GM19238 (cell line): ENCODE results near the gene NKD1.

Experiments used
- DNase-seq: peaks from one replicate; pipeline ENCODE4 v3.0.0; 2011; ENCODE audit warnings: low spot score; ENCODE audit not compliant: insufficient read length

NKD1 gene

DNA sequence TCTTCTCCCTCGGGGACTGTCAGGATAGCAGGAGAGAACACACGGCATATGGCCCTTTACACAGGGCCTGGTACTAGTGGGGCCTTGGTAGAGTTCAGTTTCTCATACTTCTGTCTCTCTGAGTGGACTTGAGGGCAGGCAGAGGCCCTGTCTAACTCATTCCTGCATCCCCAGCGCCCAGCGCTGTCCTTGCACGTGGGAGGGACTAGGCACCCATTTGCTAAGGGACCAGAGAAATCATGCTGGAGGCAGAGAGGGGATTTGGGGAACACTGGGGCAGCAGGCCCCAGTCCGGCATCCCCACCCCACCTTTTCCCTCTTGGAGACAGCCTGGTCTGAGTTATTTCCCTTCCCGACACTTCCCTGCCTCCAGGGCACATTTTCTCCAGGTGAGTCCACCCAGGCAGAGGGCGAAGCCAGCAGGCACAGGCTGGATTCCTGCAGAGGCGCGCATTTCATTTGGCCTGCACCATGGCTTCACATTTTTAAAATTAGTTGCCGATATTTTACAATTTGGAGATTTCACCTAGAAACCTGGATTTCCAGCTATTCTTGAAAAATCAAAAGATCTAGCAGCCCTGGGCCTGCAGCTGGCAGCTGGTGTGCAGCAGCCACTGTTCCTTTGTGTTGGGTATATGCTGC, 9.7 kb upstream of the NKD1 start:
- DNase-seq: no peak

DNA sequence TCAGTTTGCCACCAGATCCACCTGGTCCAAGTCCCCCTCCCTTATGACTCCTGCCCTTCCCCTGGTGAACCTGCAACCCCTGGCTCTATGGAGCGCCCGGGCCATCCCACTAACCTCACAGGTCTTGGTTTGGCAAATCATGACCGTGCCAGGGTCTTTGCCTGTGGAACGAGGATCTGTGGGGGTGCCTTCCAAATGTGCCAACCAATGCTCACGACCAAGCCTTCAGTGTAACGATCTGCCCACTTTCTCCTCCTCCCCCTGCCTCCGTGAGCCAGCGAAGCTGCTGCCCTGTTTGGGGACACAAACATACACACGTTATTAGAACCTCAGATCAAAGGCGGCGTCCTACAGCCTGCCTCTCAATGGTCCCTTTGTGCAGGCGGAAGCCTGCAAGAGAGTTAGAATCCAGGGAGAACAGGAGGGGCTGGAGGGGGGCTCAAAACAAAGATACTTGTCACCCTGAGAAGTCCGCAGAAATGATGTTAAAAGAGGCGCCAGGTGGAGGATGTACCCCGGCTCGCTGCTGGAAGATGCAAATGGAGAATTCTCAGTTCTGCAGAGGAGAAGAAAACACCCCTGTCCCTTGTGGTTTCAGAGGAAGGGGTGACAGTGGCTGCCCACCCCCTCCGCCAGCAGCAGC, 9.0 kb upstream of the NKD1 start:
- no peak for DNase-seq

DNA sequence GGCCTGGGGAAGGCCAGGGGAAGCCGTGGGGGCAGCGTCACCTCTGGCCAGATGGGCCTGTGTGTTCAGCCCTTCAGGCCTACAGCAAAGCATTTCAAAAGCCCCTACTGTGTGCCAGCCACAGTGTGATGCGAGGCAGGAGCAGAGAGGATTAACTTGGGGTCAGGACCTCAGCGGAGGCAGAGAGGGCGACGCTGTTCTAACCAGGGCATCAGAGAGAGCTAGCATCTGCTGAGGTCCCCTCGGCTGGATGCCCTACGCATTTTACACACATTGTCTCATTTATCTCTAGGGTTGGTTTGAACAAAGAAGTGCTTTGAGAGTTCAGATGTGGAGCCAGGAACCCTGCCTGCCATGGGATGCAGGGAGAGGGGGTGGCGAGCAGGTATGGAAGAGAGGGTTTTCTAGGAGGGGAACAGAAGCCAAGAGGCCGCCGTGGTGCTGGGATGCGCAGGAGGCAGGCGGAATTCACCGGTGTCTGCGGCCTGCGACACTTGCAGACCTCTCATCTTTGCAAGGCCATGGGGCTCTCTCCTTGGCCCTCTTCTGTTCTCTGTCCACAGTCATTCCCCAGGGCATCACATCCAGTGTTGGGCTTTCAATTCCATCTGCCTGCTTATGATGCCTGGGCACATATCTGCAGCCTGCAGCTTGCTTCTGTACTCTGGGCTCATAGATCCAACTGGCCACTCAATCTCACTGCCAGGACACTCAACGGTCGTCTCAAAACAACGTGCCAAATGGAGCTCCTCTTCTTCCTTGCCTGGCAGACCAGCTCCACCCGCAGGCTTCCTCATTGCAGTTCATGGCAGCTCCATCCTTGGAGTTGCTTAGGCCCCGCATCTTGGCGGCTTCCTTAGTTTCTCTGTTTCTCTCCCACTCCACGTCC, 8.1 kb upstream of the NKD1 start:
- no peak for DNase-seq

DNA sequence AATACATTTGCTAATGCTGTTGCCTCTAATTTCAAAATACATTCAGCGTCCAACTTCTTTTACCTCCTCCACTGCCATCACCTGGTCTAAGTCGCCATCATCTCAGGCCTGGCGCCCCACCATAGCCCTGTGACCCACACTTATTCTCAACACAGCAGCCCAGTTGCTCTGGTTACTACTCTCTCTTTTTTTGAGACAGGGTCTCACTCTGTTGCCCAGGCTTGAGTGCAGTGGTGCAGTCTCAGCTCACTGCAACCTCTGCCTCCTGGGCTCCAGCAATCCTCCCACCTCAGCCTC, 7.5 kb upstream of the NKD1 start:
- DNase-seq: no peak

DNA sequence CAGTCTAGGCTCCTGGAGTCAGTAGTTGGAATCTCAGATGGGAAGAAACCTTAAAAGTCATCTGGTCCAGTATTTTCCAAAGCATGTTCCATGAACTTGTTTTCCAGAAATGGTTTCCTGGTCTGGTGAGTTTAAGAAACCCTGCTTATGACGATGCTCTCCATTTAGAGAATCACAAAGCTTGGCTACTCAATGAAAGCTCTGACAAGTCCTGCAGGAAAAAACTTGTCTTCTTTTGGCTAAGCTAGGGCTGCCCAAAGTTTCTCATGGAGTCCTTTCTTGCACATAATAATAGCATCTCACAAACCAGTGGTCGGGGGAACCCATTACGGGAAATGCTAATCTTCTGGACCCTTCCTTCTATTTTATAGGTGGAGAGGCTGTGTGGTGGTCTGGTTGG, 5.5 kb upstream of the NKD1 start:
- DNase-seq: no peak

DNA sequence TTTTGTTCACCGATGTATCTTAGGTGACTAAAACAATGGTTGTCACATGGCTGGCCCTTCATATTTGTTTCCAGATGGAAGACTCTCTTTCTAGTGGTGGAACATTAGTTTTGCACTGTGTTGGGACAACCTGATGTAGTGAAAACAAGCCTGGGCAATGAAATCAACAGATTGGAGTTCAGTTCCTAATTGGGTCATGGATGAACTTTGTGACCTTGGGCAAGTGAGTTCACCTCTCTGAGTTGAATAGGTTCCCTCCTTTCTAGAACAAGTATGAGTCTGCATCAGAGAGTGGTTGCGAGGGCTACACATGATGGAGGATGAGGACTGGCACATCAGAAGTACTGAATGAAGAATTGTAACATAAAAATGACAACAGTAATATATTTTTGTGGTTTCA, 2.1 kb upstream of the NKD1 start:
- no peak for DNase-seq

DNA sequence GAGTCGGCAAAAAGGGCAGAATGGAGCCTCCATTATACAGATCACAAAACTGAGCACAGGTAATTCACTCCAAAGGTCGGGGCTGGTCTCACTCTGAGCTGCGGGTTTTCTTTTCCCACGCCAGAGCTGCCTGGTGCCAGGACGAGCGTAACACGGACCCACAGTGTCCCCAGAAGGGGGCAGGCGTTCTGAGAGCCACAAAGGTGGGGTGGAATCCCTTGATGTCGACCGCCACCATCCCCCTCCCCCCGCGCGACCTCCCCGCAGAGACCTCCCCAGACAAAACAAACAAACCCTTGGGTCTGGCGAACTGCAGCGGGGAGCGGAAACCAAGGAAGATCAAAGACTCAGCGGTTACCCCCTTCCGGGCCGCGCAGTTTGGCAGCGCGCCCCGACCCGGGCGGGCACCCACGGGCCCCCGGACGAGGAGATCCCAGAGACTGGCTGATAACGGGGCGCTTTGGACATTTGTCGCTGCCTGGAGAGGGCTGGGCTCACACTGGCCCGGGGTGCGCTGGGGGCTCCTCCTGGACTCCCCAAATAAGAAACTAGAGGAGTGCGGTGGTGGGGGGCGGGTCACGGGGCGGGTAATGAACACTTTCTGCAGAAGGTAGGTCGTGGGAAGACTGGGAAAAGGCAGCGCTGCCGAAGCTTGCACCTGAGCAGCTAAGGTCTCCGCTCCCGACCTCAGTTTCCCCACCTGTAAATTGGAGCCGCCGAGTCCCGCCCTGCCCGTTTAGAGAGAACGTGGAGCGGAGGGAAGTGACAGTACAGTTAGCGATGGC, 664 bp upstream of the NKD1 start:
- DNase-seq: peak; percentile 49

DNA sequence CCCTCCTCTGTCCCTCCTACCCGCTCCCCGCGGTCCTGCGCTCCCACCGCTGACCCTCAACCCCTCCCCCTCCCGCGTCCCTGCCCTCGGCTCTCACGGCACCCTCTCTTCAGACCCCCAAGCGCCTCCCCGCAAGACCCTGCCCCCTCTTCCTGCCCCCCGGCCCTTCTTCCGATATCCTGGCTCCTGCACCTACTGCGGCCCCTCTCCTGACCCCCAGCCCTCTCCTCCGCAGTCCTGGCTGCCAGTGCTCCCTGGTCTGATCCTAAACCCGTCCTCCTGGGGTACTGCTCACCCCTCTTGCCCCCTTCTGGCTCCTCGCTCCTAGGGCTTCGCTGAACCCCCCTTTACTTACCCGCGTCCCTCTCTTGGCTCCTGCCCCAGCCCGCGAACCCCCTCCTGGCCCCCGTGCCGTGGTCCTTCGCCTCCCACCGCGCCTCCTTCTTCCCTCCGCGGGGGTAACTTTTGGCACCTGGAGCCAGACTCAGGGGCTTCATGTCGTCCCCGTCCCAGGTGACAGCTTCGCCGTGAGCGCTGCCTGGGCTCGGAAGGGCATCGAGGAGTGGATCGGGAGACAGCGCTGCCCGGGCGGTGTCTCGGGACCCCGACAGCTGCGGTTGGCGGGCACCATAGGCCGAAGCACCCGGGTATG, 839 bp downstream of the NKD1 start:
- DNase-seq: no peak

DNA sequence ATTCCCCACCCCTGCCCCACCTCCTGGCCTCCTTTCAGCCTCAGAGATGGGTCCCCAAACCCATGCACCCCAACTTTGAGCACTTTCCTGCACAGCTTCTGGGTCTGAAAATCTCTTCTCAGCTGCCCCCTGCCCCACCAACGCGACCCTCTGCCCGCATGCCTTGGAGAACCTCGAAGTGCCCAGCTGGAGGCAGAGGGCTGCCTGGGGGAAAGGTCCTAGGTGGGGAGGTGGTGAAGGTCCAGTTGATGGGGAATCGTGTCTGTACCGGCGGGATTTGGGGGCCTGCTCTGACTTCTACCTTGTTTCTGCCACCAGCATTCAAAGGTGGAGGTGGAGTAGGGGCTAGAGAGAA, 1.3 kb downstream of the NKD1 start:
- no peak for DNase-seq

DNA sequence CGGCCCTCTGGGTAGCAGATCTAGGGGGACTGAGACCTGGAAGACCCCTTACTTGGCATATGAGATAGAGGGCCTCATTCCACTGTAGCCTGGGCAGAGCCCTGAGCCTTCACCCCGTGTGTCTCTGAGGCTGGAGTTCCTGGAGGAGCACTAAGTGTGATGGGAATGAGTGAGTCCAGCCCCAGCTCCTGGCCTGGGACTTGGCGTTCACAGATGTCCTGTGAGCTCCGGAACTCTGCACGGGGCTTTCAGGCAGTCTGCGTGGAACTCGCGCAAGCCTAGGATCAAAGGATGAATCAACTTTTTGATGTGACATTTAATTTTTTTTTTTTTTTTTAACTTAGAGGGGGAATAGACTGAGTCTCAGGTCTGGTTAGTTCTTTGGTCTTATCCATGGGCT, 1.8 kb downstream of the NKD1 start:
- no peak for DNase-seq

DNA sequence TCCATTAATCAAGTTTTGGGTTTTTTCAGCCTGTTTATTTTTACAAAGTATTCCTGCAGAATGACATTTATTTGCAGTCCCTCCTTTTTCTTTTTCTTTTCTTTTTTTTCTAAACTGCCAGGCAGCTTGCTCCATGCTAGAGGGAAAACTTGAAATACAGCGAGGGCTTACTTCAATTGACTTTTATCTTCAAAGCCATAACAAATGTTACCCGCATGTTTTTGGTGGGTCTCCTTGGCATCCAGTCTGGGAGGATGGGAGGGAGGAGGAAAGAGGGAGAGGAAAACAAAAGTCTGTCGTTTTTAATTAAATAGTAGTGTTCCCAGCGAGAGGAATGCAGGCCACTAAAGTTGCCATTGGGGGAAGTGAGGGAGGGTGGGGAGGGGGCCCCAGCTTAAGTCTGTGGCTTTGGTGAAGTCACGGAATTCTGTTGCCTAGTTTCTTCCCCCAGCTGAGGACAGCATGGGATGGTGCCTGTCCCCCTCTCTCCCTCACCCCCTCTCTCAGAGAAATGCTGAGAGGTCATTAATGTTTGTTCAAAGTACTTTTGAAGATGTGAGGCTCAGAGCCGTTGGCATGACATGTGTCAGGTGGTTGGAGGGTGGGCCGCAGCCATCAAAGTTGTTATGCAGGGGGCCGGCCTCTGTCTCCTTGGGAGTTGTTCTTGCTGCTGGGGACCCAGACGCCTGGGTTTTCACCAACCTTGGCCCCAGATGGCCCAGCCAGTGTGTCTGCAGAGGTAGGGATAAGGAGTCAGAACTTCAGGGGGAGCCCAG, 2.9 kb downstream of the NKD1 start:
- DNase-seq: no peak

DNA sequence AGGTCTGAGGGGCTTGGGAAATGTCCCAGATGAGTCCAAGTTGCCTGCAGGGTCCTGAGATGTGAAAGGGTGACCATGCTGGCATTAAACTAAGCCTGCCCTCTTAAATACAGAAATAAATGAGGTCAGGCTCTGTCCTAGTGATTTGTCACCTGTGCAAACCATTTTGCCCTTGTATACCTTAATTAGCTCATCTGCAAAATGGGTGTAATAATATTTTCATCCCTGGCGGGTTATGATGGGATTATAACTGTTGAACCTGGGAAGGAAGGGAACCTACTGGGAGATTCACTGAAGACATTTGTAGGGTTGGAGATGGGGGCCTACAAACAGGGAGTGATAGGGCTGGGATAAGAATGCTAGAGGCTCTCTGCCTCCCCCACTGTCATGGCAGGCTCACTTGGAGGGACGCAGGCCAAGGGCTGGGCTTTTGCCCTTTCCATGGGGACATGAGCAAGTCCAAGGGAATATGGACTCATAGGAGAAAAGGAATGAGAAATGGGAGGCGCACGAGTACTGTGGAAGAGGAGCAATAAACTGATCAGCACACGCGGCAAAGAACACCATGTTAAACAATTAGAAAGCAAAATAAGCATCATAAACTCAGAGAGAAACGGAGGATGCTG, 4.4 kb downstream of the NKD1 start:
- DNase-seq: no peak

DNA sequence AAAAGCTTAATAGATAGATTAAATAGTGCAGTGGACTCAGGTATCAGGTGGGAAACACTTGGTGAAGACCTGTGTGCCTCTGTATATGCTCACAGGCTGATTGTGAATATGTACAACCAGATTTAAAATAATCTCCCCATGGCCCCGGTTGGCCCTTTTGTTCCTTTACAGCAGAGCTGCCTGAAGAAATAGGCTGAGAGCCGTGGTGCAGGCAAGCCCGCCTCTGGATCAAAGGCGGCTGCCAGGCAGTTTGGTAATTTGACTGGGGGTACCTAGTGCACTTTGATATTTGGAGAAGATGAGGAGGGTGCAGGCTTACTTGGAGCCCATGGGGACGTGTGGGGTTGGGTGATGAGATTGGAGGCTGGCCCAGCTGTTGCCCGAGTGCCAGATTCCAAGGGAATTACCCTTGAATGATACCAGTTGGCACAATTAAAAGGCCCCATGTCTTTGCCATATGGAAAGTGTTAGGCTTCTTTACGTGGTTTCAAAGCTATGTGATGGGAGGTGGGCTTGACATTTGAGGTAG, 5.0 kb downstream of the NKD1 start:
- no peak for DNase-seq

DNA sequence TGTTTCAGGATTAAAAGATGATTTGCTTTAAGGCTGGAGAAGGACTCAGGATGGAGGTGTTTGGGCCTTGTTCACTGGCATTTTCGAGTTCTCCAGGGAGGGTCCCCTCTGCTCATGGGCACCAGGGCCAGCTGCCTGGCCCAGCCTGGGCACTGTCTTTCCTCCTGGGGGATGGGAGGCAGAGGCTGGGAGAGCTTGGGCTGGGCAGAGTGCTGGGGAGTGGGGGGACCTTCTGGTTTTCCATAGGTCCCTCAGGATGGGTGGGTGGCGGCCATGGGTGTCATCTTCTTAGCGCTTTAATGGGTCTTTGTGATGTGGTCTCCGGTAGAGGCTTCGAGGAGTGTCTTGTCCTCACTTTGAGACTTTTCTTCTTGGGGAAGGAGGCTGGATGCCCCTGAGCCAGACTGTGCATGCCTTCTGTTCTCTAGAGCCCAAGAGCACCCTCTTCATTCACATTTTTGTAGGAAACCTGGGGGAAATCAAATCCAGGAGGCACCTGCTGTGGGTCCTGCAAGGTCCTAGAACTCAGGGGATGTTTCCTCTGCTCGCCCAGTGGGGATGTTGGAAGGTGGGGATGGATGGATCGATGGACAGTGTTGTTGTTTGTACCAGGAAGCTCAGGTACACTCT, 5.7 kb downstream of the NKD1 start:
- no peak for DNase-seq

DNA sequence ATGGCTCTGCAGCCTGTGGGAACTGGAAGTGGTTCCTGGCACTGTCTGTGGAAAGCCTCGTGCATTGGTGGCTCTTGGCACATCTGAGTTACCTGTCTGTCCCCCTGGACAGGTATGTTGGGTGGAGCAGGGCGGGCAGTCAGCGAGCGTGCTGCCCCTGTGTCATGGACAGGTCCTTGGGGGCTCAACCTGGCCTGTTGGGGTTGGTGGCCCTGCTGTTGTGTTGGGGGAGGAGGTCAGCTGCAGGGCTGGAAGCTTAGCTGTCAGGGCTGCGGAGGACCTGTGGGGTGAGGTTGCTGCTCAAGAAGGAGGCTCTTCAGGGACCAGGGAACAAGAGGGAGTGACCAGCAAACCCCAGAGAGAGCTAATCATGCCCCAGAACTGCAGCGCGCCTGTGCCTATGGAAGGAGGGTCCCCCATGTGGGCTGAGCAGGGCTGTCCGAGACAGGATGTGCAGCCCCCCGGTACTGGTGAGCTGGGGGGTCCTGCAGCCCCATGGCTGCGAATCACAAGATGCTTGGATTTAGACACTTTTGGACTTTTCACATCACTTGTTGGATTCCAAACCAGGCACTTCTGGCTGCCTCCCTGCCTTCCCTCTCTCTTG, 7.2 kb downstream of the NKD1 start:
- no peak for DNase-seq

DNA sequence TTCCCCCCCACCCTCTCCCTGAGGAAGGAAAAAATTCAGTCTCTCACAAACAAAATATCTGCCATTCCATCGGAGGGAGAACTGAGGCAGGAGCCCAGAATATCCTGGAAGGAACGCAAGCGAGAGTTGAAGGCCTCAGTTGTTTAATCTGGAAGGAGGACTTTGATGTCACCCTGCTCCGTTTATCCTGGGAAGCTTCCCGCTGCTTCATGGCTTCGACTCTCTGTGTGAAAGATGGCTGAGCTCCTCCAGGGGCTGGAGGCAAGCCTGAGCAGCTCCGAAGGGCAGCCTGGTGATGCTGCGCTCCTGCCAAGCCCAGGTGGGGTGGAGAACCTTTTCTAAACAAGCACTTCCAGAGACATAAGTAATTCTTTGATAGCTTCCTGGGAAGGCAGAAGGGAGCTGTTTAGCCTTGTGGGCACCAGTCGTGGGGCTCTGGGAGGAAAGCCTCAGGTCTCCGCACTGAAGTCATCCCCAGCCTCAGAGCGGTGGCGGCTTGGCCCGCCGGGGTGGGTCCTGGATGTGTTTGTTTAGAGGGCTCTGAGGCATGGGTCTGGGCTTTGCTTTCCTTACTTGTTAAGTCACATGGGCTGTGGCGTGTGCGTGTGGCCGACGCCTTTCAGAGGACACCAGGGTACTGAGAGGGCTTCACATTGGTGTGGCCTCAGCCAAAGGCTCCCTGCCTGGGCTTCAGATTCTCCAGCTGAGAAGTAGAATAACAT, 7.9 kb downstream of the NKD1 start:
- no peak for DNase-seq

DNA sequence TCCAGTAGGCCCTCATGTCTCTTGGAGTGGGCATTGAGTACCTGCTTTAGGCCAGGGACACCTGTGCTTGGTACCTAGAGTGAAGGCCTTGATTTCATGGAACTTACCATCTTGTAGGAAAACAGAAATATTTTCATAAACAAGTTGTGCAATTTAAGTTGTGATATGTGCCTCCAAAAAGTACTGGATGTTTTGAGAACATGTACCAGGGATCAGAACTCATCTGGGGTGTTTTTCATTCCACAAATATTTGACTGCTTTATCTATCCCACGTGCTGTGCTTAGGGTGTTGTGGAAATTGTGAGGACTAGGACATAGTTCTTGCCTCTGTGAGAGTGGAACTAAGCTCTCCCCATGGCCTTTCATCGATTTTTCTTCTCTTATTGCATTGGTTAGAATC, 8.8 kb downstream of the NKD1 start:
- no peak for DNase-seq

DNA sequence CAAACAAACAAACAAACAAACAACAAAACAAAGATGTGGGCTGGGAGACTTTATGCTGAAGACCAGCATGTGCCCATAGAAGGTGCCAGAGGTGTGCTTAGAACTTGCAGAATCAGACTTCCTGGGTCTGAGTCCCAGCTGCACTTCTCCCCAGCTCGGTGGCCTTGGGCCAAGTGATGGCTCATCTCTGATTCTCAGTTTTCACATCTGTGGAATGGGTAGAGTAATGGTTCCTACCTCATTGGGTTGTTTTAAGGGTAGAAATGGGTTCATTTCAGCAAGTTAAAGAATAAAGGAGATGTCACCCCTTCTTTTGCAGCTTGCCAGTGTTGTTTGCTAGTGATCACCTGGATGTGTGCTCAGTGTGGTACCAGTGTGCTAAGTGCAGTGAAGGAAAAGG, 10.7 kb downstream of the NKD1 start:
- DNase-seq: no peak

DNA sequence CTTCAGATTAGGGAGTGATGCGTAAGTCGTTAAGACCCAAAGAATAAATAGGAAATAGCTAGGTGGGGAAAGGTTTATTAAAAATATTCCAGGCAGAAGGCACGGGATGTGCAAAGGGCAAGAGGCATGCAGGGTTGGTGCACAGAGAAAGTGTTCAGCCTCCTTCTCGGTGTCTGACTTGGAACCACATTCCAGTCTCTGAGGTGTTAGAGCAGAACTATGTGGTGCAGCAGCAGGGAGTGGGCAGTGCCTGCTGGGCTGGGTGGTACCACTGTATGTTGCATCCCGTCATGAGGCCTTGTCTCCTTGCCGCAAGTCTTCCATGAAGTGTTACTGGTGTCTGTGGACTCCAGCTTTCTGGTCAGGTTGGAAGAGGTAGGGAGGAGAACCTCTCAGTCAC, 11.1 kb downstream of the NKD1 start:
- DNase-seq: no peak
